HepG2 (cell line): ENCODE data around the gene DPH7. TPM values are rescaled to one million over a fixed set of nuclear protein-coding genes. Genes with fewer than 3 reads are reported as not detected.

Experiments used
- HHEX ChIP-seq: IDR thresholded peaks from 2 replicates; pipeline ENCODE4 v1.6.1; 2016; ENCODE audit warnings: control low read depth
- HNRNPL ChIP-seq: fragments of 200-400 bp; formaldehyde crosslinking; IDR thresholded peaks from 2 replicates; pipeline ENCODE4 v1.6.1; 2017; ENCODE audit warnings: mild to moderate bottlenecking, low read depth, low read length
- MTA1 ChIP-seq: sonication (generic); formaldehyde crosslinking; IDR thresholded peaks from 2 replicates; pipeline ENCODE4 v1.4.0; 2020; ENCODE audit warnings: missing genetic modification reagents, mild to moderate bottlenecking, borderline replicate concordance
- MTF2 ChIP-seq: sonication (generic); formaldehyde crosslinking; IDR thresholded peaks from 2 replicates; pipeline ENCODE4 v1.5.0; 2020; ENCODE audit warnings: missing genetic modification reagents, borderline replicate concordance
- NCOA2 ChIP-seq: sonication (generic); formaldehyde crosslinking; IDR thresholded peaks from 2 replicates; pipeline ENCODE4 v1.8.0; 2022; ENCODE audit warnings: inconsistent platforms
- NFE2L2 ChIP-seq: fragments of 150-350 bp; IDR thresholded peaks from 2 replicates; pipeline ENCODE4 v1.6.1; 2014; ENCODE audit warnings: low read length
- NR2F2 ChIP-seq: IDR thresholded peaks from 2 replicates; pipeline ENCODE4 v1.6.1; 2012; ENCODE audit warnings: low read depth, inconsistent platforms, borderline replicate concordance
- ZBTB1 ChIP-seq: sonication (generic); formaldehyde crosslinking; IDR thresholded peaks from 2 replicates; pipeline ENCODE4 v1.4.0; 2020; ENCODE audit warnings: missing genetic modification reagents, borderline replicate concordance
- ZBTB38 ChIP-seq: sonication (generic); formaldehyde crosslinking; IDR thresholded peaks from 2 replicates; pipeline ENCODE4 v1.5.1; 2020; ENCODE audit warnings: mild to moderate bottlenecking, missing genetic modification reagents
- ZBTB42 ChIP-seq: sonication (generic); formaldehyde crosslinking; IDR thresholded peaks from 2 replicates; pipeline ENCODE4 v1.5.0; 2020; ENCODE audit warnings: mild to moderate bottlenecking, missing genetic modification reagents
- ZBTB8A ChIP-seq: sonication (generic); formaldehyde crosslinking; IDR thresholded peaks from 2 replicates; pipeline ENCODE4 v1.4.0; 2020; ENCODE audit warnings: mild to moderate bottlenecking, low read depth, missing genetic modification reagents, borderline replicate concordance
- ZNF101 ChIP-seq: sonication (generic); formaldehyde crosslinking; IDR thresholded peaks from 2 replicates; pipeline ENCODE4 v1.4.0; 2020; ENCODE audit warnings: mild to moderate bottlenecking, low read depth, missing genetic modification reagents, borderline replicate concordance
- ZNF703 ChIP-seq: sonication (generic); formaldehyde crosslinking; IDR thresholded peaks from 2 replicates; pipeline ENCODE4 v1.5.1; 2020; ENCODE audit warnings: missing genetic modification reagents, mild to moderate bottlenecking, moderate library complexity, borderline replicate concordance
- ZNF773 ChIP-seq: sonication (generic); formaldehyde crosslinking; IDR thresholded peaks from 2 replicates; pipeline ENCODE4 v1.4.0; 2020; ENCODE audit warnings: missing genetic modification reagents, borderline replicate concordance
- polyA plus RNA-seq, 8 experiments: library from polyadenylated mRNA; depleted of rRNA in 3 of 8; stranded (reverse) in 7 of 8; unstranded in 1 of 8; fragments of >200 nt; fragmentation: Illumina TruSeq in 4 of 8; extraction: Trizol in 4 of 8; gene quantifications; 2 replicates each; pipeline versions ENCODE4 v1.2.1 to v1.2.3, GENCODE V29; 2011 to 2016; ENCODE audit warnings: low read depth in 4 of 8, missing spikeins in 1 of 8, mixed read lengths in 1 of 8; ENCODE audit not compliant: insufficient read depth in 1 of 8
- total RNA-seq, 5 experiments: library from RNA; depleted of rRNA; stranded (reverse); fragments of >200 nt; fragmentation: Illumina TruSeq; extraction: Trizol; gene quantifications; 2 replicates each; pipeline ENCODE4 v1.2.3, GENCODE V29; 2016; ENCODE audit warnings: low read depth in 1 of 5
- TF ChIP-seq, protein P1 (sequence below): sonication (generic); formaldehyde crosslinking; IDR thresholded peaks from 2 replicates; pipeline ENCODE4 v1.8.0; 2022; ENCODE audit warnings: missing genetic modification reagents, mild to moderate bottlenecking, inconsistent platforms, borderline replicate concordance
- TF ChIP-seq, protein P2 (sequence below): IDR thresholded peaks from 2 replicates; pipeline ENCODE4 v1.6.1; 2016; ENCODE audit warnings: missing genetic modification reagents, missing compliant biosample characterization
- TF ChIP-seq, protein P3 (sequence below): IDR thresholded peaks from 2 replicates; pipeline ENCODE4 v1.6.1; 2016; ENCODE audit warnings: missing compliant biosample characterization, missing genetic modification reagents, borderline replicate concordance
- TF ChIP-seq, protein P4 (sequence below): sonication (generic); formaldehyde crosslinking; conservative IDR thresholded peaks from 2 replicates; pipeline ENCODE4 v1.8.0; 2022; ENCODE audit warnings: missing genetic modification reagents
- TF ChIP-seq, protein P5 (sequence below): sonication (generic); formaldehyde crosslinking; IDR thresholded peaks from 2 replicates; pipeline ENCODE4 v1.8.1; 2023; ENCODE audit warnings: mild to moderate bottlenecking, missing genetic modification reagents
- TF ChIP-seq, protein P6 (sequence below): sonication (generic); formaldehyde crosslinking; IDR thresholded peaks from 2 replicates; pipeline ENCODE4 v1.4.0; 2020; ENCODE audit warnings: low read depth, mild to moderate bottlenecking, missing genetic modification reagents
- TF ChIP-seq, protein P7 (sequence below): sonication (generic); formaldehyde crosslinking; IDR thresholded peaks from 2 replicates; pipeline ENCODE4 v1.5.1; 2020; ENCODE audit warnings: mild to moderate bottlenecking, missing genetic modification reagents, borderline replicate concordance

The DPH7 gene
- total and polyA plus RNA-seq, 2 of the 13 experiments (the other 11 are each of a cell fraction or from before 2014, with no cell fraction given) = 27.6 to 31.6 TPM

DNA sequence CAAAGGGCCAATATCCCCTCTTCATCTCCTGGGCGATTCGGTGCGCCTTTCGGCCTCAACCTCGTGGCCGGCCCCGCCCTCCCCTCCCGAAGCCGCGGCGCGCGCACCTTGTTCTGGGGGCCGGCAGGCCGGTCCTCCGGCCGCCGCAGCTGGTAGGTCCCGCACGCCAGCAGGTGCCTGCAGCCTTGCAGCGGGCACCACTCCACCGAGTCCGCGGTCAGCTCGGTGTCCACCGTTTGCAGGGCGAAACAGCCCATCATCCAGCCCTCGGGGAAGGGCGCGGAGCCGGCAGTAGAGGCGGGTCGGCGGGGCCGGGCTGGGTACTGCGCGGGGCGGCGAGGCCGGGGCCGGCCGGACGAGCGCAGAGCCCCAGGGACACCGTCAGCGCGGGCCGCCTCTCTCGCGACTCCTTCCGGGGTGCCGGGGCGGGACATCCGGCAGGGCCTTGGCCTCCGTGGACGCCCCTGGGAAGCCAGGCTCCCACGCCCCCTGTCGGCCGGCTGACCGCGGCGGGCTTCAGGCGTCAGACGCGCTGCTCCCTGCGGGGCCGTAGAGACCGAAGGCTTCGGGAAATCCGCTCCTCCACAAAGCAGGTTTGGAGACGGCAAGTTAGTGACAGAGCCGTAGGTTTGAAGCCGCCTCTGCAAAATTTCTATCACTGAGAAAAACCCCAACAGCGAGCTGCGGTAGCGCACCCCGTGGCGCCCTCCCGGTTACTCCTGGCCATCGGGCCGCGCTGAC is at the start of gene DPH7 (continued):
- TF ChIP-seq, protein P1, sequence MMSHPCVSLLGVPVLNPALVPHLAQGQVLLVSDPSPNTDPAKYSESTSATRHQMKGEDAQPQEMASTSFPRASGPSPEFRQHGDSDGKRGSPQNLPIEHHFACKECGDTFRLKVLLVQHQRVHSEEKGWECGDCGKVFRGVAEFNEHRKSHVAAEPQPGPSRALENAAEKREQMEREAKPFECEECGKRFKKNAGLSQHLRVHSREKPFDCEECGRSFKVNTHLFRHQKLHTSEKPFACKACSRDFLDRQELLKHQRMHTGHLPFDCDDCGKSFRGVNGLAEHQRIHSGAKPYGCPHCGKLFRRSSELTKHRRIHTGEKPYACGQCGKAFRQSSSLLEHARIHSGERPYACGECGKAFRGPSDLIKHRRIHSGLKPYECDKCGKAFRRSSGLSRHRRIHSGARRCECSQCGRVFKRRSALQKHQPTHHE (CRISPR knock-in tag) = no peak; the same call in 1 of the 2 replicates
- TF ChIP-seq HHEX (CRISPR knock-in tag) (no peak), ZBTB38 (CRISPR knock-in tag) (peak; percentile 96), NCOA2 (CRISPR knock-in tag) (peak; percentile 33; the same call in 1 of the 2 replicates), ZBTB1 (CRISPR knock-in tag) (no peak; the same call in 1 of the 2 replicates), ZNF773 (CRISPR knock-in tag) (no peak), NFE2L2 (no peak), ZNF703 (CRISPR knock-in tag) (no peak), ZBTB42 (CRISPR knock-in tag) (no peak), MTA1 (CRISPR knock-in tag) (peak; percentile 51; the same call in 1 of the 2 replicates), ZBTB8A (no peak), HNRNPL (no peak), ZNF101 (CRISPR knock-in tag) (no peak), NR2F2 (no peak), MTF2 (CRISPR knock-in tag) (peak; percentile 64; the same call in 1 of the 2 replicates)
- TF ChIP-seq, protein P2, sequence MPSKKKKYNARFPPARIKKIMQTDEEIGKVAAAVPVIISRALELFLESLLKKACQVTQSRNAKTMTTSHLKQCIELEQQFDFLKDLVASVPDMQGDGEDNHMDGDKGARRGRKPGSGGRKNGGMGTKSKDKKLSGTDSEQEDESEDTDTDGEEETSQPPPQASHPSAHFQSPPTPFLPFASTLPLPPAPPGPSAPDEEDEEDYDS (CRISPR knock-in tag) = peak; percentile 38; the same call in 1 of the 2 replicates
- TF ChIP-seq, protein P3, sequence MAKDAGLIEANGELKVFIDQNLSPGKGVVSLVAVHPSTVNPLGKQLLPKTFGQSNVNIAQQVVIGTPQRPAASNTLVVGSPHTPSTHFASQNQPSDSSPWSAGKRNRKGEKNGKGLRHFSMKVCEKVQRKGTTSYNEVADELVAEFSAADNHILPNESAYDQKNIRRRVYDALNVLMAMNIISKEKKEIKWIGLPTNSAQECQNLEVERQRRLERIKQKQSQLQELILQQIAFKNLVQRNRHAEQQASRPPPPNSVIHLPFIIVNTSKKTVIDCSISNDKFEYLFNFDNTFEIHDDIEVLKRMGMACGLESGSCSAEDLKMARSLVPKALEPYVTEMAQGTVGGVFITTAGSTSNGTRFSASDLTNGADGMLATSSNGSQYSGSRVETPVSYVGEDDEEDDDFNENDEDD = peak; percentile 80; the same call in 1 of the 2 replicates
- TF ChIP-seq, protein P4, sequence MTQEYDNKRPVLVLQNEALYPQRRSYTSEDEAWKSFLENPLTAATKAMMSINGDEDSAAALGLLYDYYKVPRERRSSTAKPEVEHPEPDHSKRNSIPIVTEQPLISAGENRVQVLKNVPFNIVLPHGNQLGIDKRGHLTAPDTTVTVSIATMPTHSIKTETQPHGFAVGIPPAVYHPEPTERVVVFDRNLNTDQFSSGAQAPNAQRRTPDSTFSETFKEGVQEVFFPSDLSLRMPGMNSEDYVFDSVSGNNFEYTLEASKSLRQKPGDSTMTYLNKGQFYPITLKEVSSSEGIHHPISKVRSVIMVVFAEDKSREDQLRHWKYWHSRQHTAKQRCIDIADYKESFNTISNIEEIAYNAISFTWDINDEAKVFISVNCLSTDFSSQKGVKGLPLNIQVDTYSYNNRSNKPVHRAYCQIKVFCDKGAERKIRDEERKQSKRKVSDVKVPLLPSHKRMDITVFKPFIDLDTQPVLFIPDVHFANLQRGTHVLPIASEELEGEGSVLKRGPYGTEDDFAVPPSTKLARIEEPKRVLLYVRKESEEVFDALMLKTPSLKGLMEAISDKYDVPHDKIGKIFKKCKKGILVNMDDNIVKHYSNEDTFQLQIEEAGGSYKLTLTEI (CRISPR knock-in tag) = no peak
- TF ChIP-seq, protein P5, sequence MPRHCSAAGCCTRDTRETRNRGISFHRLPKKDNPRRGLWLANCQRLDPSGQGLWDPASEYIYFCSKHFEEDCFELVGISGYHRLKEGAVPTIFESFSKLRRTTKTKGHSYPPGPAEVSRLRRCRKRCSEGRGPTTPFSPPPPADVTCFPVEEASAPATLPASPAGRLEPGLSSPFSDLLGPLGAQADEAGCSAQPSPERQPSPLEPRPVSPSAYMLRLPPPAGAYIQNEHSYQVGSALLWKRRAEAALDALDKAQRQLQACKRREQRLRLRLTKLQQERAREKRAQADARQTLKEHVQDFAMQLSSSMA = no peak; the same call in 1 of the 2 replicates
- TF ChIP-seq, protein P6, sequence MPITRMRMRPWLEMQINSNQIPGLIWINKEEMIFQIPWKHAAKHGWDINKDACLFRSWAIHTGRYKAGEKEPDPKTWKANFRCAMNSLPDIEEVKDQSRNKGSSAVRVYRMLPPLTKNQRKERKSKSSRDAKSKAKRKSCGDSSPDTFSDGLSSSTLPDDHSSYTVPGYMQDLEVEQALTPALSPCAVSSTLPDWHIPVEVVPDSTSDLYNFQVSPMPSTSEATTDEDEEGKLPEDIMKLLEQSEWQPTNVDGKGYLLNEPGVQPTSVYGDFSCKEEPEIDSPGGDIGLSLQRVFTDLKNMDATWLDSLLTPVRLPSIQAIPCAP (CRISPR knock-in tag) = peak; percentile 82; the same call in 1 of the 2 replicates
- TF ChIP-seq, protein P7, sequence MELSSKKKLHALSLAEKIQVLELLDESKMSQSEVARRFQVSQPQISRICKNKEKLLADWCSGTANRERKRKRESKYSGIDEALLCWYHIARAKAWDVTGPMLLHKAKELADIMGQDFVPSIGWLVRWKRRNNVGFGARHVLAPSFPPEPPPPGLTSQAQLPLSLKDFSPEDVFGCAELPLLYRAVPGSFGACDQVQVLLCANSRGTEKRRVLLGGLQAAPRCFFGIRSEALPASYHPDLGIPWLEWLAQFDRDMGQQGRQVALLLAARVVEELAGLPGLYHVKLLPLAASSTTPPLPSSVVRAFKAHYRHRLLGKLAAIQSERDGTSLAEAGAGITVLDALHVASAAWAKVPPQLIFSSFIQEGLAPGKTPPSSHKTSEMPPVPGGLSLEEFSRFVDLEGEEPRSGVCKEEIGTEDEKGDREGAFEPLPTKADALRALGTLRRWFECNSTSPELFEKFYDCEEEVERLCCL (CRISPR knock-in tag) = no peak
